DMS153 treated with DMSO at 0.1 percent for 48 hours (cell line): ENCODE data around the gene DPYSL3.

Source experiments
- DNase-seq: peaks from one replicate; lab custom pipeline; 2025; ENCODE audit not compliant: unreplicated experiment; lab: John Stamatoyannopoulos, UW

Gene DPYSL3

GRCh38 chr5:147515269-147515668, 5.4 kb upstream of the DPYSL3 start:
- DNase-seq: no peak

GRCh38 chr5:147512659-147513379, 3.0 kb upstream of the DPYSL3 start:
- peak; percentile 57 for DNase-seq

GRCh38 chr5:147510885-147511284, 1.0 kb upstream of the DPYSL3 start:
- DNase-seq: no peak

- no peak for DNase-seq
Measured at GRCh38 chr5:147509041-147509709, 693 bp downstream of the DPYSL3 start.

- DNase-seq: no peak
Measured at GRCh38 chr5:147508711-147509040, 1.2 kb downstream of the DPYSL3 start.

- no peak for DNase-seq
Measured at GRCh38 chr5:147507480-147508126, 2.3 kb downstream of the DPYSL3 start.

- no peak for DNase-seq
Measured at GRCh38 chr5:147504535-147504934, 5.3 kb downstream of the DPYSL3 start.

GRCh38 chr5:147504011-147504410, 5.9 kb downstream of the DPYSL3 start:
- DNase-seq: no peak

- DNase-seq: no peak
Measured at GRCh38 chr5:147490989-147491388, 18.9 kb downstream of the DPYSL3 start.

GRCh38 chr5:147487031-147487750, 22.7 kb downstream of the DPYSL3 start:
- DNase-seq: no peak

GRCh38 chr5:147485814-147486213, 24.1 kb downstream of the DPYSL3 start:
- no peak for DNase-seq

GRCh38 chr5:147485046-147485445, 24.8 kb downstream of the DPYSL3 start:
- DNase-seq: no peak

- DNase-seq: no peak
Measured at GRCh38 chr5:147484708-147485020, 25.2 kb downstream of the DPYSL3 start.

GRCh38 chr5:147483961-147484707, 25.7 kb downstream of the DPYSL3 start:
- peak; percentile 69 for DNase-seq

GRCh38 chr5:147483188-147483790, 26.6 kb downstream of the DPYSL3 start:
- peak; percentile 83 for DNase-seq

- no peak for DNase-seq
Measured at GRCh38 chr5:147482706-147483180, 27.1 kb downstream of the DPYSL3 start.

GRCh38 chr5:147481874-147482705, 27.8 kb downstream of the DPYSL3 start:
- DNase-seq: no peak

- DNase-seq: no peak
Measured at GRCh38 chr5:147481376-147481775, 28.5 kb downstream of the DPYSL3 start.

- peak; percentile 34 for DNase-seq
Measured at GRCh38 chr5:147479949-147480348, 29.9 kb downstream of the DPYSL3 start.

GRCh38 chr5:147479444-147479843, 30.4 kb downstream of the DPYSL3 start:
- no peak for DNase-seq
